SJSA1 (cell line): ENCODE results near the gene SP100. TPM values are rescaled to one million over a fixed set of nuclear protein-coding genes. Genes with fewer than 3 reads are reported as not detected.

Source experiments
- DNase-seq, 2 experiments: peaks; one replicate each; pipeline ENCODE4 v3.0.0-alpha.2; 2015 to 2020; ENCODE audit warnings: low spot score in 2 of 2, low read depth in 1 of 2
- H3K27ac ChIP-seq: fragments of 250-450 bp; sonication (Bioruptor Pico); 2 replicates; pipeline ENCODE4 v1.5.1; 2020; ENCODE audit warnings: mild to moderate bottlenecking, moderate library complexity
- H3K27me3 ChIP-seq: fragments of 250-450 bp; sonication (Bioruptor Pico); replicated peaks from 2 replicates; pipeline ENCODE4 v1.5.1; 2020; ENCODE audit warnings: mild to moderate bottlenecking, moderate library complexity
- H3K36me3 ChIP-seq: fragments of 250-450 bp; sonication (Bioruptor Pico); 2 replicates; pipeline ENCODE4 v1.5.1; 2020; ENCODE audit warnings: mild to moderate bottlenecking
- H3K4me1 ChIP-seq: fragments of 250-450 bp; sonication (Bioruptor Pico); replicated peaks from 2 replicates; pipeline ENCODE4 v1.6.1; 2021; ENCODE audit warnings: mild to moderate bottlenecking
- H3K4me3 ChIP-seq: fragments of 250-450 bp; sonication (Bioruptor Pico); 2 replicates; pipeline ENCODE4 v1.5.1; 2020; ENCODE audit warnings: mild to moderate bottlenecking
- H3K9me3 ChIP-seq: fragments of 250-450 bp; sonication (Bioruptor Pico); replicated peaks from 2 replicates; pipeline ENCODE4 v1.5.1; 2020; ENCODE audit warnings: mild to moderate bottlenecking
- total RNA-seq: library from RNA; depleted of rRNA; stranded (reverse); fragments of >200 nt; shearing (Covaris generic); gene quantifications from 2 replicates; pipeline ENCODE4 v1.2.3, GENCODE V29; 2014

The SP100 gene
- total RNA-seq, 1 experiment from 2014 or later, result 63.3 TPM

DNA sequence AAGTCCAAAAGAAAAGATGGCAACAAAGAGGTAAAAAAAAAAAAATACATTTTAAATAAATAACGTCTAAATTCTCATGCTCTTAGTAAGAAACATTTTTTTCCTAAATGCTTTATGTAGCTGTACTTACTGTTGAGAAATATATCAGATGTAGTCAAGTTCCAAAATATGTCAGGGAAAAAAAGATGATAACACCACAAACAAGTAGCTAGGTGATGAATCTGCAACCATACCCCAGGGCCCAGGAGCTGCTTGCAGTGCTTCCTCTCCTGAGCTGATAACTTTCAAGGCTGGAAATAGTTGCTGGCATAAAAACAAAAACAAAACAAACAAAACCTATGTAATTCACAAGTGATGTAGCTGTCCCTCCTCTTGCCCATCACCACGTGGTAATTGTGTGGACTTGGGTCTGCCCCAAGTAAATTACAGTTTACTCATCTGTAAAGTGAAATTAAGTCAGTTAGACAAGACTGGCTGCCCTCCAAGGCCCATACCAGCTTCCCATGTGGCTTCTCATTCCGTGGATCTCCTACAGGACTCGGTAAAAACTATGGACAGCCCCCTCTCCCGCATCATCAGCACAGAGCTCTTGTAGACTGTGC lies 82.6 kb downstream of the SP100 start:
- peaks cover 16% of the 10 kb centered on the region for H3K36me3 ChIP-seq
- H3K27ac ChIP-seq, result no peak overlapping the region
- H3K27me3 ChIP-seq, result no peaks in the 10 kb centered on the region
- no peak for DNase-seq
- H3K4me1 ChIP-seq, result no peaks in the 10 kb centered on the region
- H3K4me3 ChIP-seq, result no peak overlapping the region
- no peaks in the 10 kb centered on the region for H3K9me3 ChIP-seq

- Histone ChIP-seq H3K9me3 (no peaks in the 10 kb centered on the region), H3K4me1 (no peaks in the 10 kb centered on the region), H3K4me3 (no peak overlapping the region), H3K27ac (no peak overlapping the region), H3K36me3 (peaks cover 18% of the 10 kb centered on the region), H3K27me3 (no peaks in the 10 kb centered on the region)
- DNase-seq, result no peak
These were observed 86.6 kb downstream of the SP100 start for GRCh38 chr2:230502593-230502992.

GRCh38 chr2:230503798-230504197 lies 87.8 kb downstream of the SP100 start:
- Histone ChIP-seq H3K4me1 (no peaks in the 10 kb centered on the region), H3K27ac (no peak overlapping the region), H3K4me3 (no peak overlapping the region), H3K36me3 (peaks cover 14% of the 10 kb centered on the region), H3K27me3 (no peaks in the 10 kb centered on the region), H3K9me3 (no peaks in the 10 kb centered on the region)
- DNase-seq, result no peak

DNA sequence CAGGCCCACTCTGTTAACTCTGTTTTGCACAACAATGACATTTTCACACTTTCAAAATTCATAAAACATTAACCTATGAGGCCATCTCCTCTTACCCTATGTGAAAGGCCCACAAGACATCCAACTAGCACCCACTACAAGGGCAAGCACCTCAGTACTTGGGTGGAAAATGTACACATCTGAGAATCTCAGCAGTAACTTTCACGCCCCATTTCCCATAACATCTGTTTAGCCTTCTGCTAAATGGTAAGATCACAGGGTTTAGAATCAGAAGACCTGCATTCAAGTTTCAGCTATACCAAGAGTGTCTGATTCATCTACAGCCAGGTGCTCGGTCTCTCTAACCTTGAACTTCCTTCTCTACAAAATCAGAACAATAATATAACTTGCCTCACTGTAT lies 89.2 kb downstream of the SP100 start:
- no peaks in the 10 kb centered on the region for H3K27me3 ChIP-seq
- H3K9me3 ChIP-seq, result no peaks in the 10 kb centered on the region
- no peak overlapping the region for H3K4me3 ChIP-seq
- DNase-seq, result no peak
- no peak overlapping the region for H3K27ac ChIP-seq
- no peaks in the 10 kb centered on the region for H3K4me1 ChIP-seq
- peaks cover 13% of the 10 kb centered on the region for H3K36me3 ChIP-seq

DNA sequence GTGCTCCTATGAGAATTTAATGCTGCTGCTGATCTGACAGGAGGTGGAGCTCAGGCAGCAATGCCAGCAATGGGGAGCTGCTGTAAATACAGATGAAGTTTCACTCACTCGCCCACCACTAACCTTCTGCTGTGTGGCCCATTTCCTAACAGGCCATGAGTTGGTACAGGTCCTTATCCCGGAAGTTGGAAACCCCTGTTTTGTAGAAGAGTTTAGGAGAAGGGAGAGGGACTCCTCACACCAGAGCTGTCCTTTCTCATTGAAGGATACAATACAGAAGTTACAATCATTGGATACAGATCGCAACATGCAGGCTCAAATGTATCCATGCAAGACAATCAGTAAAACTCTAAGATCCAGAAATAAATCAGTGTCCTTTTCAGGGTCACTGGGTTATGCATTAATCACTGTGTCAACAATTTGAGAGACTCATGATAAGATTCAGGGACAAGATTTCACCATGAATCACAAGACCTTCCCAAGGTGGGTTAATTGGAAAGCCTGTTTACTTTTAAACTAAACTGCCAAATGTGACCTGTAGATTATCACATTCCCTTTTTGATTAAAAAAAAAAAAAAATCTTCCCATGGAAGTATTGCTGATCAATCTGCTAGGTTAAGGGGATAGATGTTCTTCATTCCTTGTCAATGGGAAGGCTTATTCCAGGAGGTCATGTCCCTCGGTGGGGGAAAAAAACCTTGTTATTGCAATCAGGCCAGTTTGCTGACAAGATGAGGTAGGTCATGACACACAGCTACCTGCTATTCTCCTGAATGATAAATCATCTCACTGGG lies 97.2 kb downstream of the SP100 start:
- H3K27ac ChIP-seq, result no peak overlapping the region
- H3K4me3 ChIP-seq, result no peak overlapping the region
- no peaks in the 10 kb centered on the region for H3K4me1 ChIP-seq
- no peaks in the 10 kb centered on the region for H3K36me3 ChIP-seq
- no peak for DNase-seq
- H3K27me3 ChIP-seq, result no peaks in the 10 kb centered on the region
- no peaks in the 10 kb centered on the region for H3K9me3 ChIP-seq

DNA sequence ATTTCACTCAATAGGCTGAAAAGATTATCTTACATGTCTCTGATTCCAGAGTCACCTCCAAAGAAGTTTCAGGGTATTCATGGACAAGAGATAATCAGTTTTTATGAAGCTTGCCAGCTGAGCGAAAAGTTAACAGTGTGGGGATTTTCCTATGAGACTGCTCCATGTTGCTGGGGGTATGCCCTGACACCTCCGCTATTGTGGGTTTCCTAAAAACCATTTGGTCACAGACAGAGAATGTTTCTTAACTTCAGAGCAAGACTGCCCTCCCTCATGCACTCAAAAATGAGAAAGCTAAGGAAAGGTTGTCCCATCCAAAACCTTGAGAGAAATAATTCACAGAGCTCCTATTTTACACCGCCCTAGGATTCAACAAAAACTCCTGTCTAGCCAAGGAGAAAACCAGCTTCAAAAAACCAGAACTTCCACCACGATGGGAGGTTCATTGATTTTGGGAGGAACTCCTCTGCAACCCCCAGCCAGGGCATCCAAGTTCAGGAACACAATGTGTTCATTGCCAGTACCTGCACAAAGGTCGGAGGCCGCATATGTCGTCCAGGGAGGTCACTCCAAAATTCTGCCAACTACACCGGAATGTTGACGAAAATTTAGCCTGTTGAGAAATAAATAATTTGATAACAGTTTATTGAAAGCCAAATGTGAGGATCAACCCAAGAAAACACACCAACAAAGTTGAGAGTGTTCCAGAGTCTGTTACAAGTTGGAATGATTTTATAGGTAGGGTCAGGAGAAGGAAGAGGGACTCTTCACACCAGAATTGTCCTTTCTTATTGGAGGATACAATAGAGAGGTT lies 104.3 kb downstream of the SP100 start:
- Histone ChIP-seq H3K36me3 (no peaks in the 10 kb centered on the region), H3K27me3 (no peaks in the 10 kb centered on the region), H3K9me3 (0 out of 2 replicates have a peak, but pooled peaks cover 6% of the 10 kb centered on the region), H3K4me1 (0 out of 2 replicates have a peak, but pooled peaks cover 4% of the 10 kb centered on the region), H3K4me3 (no peak overlapping the region), H3K27ac (no peak overlapping the region)
- no peak for DNase-seq

DNA sequence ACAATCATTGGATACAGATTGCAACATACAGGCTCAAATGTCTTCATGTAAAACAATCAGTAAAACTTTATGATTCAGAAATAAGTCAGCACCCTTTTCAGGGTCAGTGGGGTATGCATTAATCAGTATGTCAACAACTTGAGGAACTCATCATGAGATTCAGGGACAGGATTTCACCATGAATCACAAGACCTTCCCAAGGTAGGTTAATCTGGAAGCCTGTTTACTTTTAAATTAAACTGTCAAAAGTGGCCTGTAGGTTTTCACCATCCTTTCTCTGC lies 104.8 kb downstream of the SP100 start:
- Histone ChIP-seq H3K27ac (no peak overlapping the region), H3K9me3 (0 out of 2 replicates have a peak, but pooled peaks cover 6% of the 10 kb centered on the region), H3K4me1 (0 out of 2 replicates have a peak, but pooled peaks cover 4% of the 10 kb centered on the region), H3K27me3 (no peaks in the 10 kb centered on the region), H3K4me3 (no peak overlapping the region), H3K36me3 (no peaks in the 10 kb centered on the region)
- no peak for DNase-seq

DNA sequence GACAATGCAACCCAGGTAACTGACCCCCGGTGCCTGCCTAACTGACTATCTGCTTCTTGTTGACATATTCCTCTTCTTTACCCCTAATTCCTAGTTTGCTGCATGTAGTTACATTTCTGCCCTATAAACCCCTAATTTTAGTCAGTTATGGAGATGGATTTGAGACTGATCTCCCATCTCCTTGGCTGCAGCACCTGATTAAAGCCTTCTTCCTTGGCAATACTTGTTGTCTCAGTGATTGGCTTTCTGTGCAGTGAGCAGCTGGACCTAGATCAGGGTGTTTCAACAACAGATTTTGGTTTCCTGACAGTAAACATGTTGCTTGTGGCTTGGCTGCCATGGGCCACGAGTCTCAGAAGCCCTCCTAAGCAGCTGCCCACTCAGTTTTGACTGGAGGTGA lies 105.4 kb downstream of the SP100 start:
- Histone ChIP-seq H3K9me3 (0 out of 2 replicates have a peak, but pooled peaks cover 6% of the 10 kb centered on the region), H3K4me1 (0 out of 2 replicates have a peak, but pooled peaks cover 4% of the 10 kb centered on the region), H3K27ac (no peak overlapping the region), H3K36me3 (no peaks in the 10 kb centered on the region), H3K27me3 (no peaks in the 10 kb centered on the region), H3K4me3 (no peak overlapping the region)
- DNase-seq, result no peak

GRCh38 chr2:230525682-230526081 lies 109.7 kb downstream of the SP100 start:
- Histone ChIP-seq H3K9me3 (peaks cover 8% of the 10 kb centered on the region; the same call in 1 of the 2 replicates), H3K4me1 (0 out of 2 replicates have a peak, but pooled peaks cover under 1% of the 10 kb centered on the region), H3K27ac (no peak overlapping the region), H3K36me3 (no peaks in the 10 kb centered on the region), H3K4me3 (no peak overlapping the region), H3K27me3 (no peaks in the 10 kb centered on the region)
- DNase-seq, result no peak

GRCh38 chr2:230537531-230537976 lies 121.6 kb downstream of the SP100 start:
- Histone ChIP-seq H3K9me3 (no peaks in the 10 kb centered on the region), H3K4me1 (no peaks in the 10 kb centered on the region), H3K36me3 (no peaks in the 10 kb centered on the region), H3K27me3 (no peaks in the 10 kb centered on the region), H3K4me3 (no peak overlapping the region), H3K27ac (no peak overlapping the region)
- DNase-seq, result no peak

- Histone ChIP-seq H3K36me3 (peaks cover 3% of the 10 kb centered on the region; the same call in 1 of the 2 replicates), H3K4me3 (no peak overlapping the region), H3K27ac (no peak overlapping the region), H3K27me3 (no peaks in the 10 kb centered on the region), H3K4me1 (no peaks in the 10 kb centered on the region), H3K9me3 (no peaks in the 10 kb centered on the region)
- DNase-seq, result no peak
These were observed 124.3 kb downstream of the SP100 start for GRCh38 chr2:230540332-230540731.

DNA sequence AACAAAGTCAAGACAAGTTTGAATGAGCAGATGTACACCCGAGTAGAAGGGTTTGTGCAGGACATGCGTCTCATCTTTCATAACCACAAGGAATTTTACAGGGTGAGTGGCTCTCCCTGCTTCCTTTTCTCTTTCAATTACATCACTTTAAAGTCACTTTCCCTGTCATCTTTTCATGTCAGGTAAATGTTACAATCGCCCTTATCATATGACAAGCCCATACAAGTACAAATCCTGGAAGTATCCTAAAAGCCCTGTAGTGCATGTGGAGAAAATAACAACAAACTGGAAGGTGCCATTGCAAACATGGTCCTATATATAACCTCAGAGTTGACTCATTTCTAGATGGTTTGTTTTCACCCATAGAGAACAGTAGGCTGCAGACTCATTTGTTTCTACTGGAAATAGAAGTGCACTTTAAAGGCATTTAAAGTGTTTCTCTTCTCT lies 126.0 kb downstream of the SP100 start:
- no peaks in the 10 kb centered on the region for H3K9me3 ChIP-seq
- H3K27ac ChIP-seq, result no peak overlapping the region
- no peak for DNase-seq
- H3K4me1 ChIP-seq, result no peaks in the 10 kb centered on the region
- H3K27me3 ChIP-seq, result no peaks in the 10 kb centered on the region
- H3K36me3 ChIP-seq, result peaks cover 3% of the 10 kb centered on the region; the same call in 1 of the 2 replicates
- no peak overlapping the region for H3K4me3 ChIP-seq

GRCh38 chr2:230542751-230543150 lies 126.8 kb downstream of the SP100 start:
- no peak for DNase-seq
- Histone ChIP-seq H3K4me3 (no peak overlapping the region), H3K27me3 (no peaks in the 10 kb centered on the region), H3K4me1 (no peaks in the 10 kb centered on the region), H3K36me3 (peaks cover 3% of the 10 kb centered on the region; the same call in 1 of the 2 replicates), H3K9me3 (no peaks in the 10 kb centered on the region), H3K27ac (no peak overlapping the region)
